Erythroblast (primary cell): ENCODE results near the gene ECE1.

ENCODE experiments used
- GATA1 ChIP-seq: IDR thresholded peaks from 2 replicates; pipeline ENCODE4 v1.6.1; 2011; ENCODE audit warnings: low read depth, mild to moderate bottlenecking, control low read depth, low read length, moderate library complexity
- POLR2A ChIP-seq: IDR thresholded peaks from 2 replicates; pipeline ENCODE4 v1.6.1; 2011; ENCODE audit warnings: mild to moderate bottlenecking, low read length

- TF ChIP-seq POLR2A = no peak
- no peak for TF ChIP-seq GATA1
These were observed 89.5 kb downstream of the ECE1 start for GRCh38 chr1:21200767-21201166.
